ENCODE data around the gene DSTYK.
"Not testable (repeated sequence)": the region's sequence is repeated elsewhere in the genome, so short reads cannot be mapped to it uniquely, and the experiment has no call there.

DSTYK gene

DNA sequence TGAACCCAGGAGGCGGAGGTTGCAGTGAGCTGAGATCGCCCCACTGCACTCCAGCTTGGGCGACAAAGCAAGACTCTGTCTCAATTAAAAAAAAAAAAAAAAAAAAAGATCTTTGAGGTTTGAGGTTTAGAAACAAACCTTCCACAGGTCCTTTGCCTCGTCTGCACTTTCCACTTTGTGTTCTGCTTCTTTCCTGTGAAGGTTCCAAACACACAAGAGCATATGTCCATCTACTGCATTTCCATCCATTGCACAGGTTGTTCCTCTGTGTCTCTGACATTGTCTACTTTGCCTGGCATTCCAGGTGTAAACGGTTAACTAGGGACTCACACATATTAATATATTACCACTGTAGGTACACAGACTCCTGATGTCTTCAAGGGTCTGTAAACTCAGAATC, 40.1 kb downstream of the DSTYK start:
- no peak for DNase-seq

DNA sequence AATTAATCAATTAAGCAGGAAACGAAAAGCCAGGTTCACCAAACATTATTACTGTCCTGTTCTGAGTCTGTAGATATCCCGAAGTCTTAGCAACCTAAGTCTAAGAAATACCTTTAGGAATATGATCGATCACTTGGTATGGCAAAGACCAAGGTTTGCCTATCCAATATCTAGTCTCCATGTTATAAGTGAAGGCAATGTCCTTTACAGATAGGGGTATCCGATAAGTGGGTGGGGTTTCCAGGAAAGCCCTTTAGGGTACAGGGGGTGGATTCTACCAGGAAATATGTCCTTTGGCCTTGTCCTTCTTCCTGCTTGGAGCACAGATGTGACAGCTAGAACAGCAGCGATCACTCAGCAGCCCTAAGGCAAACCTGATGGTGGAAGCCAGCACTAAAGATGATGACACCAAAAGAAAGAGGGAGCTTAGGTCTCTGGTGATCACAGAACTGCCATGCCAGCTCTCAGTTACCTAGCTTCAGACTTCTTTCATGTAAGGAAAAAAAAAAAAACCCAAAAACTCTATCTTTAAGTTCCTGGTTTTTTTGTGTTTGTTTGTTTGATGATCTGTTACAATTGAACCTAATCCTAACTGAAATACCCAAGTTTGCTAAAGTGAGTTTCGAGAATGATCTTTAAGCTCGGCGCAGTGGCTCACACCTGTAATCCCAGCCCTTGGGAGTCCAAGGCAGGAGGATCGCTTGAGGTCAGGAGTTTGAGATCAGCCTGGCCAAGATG, 40.8 kb downstream of the DSTYK start:
- no peak for DNase-seq

DNA sequence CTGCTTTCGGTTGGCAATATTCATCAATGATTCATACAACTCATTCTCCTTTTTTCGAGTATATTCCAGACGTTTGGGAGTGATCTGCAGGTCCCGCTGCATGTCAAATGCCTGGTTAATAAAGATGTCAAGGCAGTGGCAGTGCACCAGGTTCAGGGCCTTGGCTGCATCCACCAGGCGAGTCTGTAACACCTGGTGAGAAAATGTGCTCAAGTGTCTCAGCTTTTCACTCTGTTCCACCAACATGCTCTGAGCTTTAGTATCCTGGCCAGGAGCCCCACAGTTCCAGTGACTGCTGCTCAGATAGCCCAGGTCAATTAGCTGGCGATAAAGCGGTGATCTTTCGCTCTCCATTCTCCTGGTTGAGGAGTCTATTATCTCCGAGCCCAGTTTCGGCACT, 42.3 kb downstream of the DSTYK start:
- no peak for DNase-seq

GRCh38 chr1:205168291-205168690, 43.2 kb downstream of the DSTYK start:
- DNase-seq, result no peak

DNA sequence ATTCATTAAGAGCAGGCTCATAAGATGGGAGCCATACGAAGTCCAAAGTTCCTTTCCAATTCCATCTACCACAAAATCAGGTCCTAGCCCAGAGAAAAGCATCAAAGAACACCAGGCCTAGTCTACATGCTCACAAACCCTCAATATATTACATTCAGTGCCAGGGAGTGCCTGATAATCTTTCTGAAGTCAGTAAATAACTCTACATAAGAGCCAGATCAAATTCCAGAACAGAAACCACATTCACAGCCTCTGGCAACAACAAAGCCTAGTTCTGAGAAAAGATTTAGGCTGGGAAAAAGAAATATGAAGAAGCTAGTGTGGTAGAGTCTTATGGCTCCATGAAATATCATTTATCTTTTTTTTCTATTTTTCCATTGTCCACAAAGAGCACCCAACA, 49.2 kb downstream of the DSTYK start:
- DNase-seq, result no peak

GRCh38 chr1:205161076-205161475, 50.4 kb downstream of the DSTYK start:
- no peak for DNase-seq

- DNase-seq, result no peak
Measured at GRCh38 chr1:205158048-205158616, 53.4 kb downstream of the DSTYK start.

DNA sequence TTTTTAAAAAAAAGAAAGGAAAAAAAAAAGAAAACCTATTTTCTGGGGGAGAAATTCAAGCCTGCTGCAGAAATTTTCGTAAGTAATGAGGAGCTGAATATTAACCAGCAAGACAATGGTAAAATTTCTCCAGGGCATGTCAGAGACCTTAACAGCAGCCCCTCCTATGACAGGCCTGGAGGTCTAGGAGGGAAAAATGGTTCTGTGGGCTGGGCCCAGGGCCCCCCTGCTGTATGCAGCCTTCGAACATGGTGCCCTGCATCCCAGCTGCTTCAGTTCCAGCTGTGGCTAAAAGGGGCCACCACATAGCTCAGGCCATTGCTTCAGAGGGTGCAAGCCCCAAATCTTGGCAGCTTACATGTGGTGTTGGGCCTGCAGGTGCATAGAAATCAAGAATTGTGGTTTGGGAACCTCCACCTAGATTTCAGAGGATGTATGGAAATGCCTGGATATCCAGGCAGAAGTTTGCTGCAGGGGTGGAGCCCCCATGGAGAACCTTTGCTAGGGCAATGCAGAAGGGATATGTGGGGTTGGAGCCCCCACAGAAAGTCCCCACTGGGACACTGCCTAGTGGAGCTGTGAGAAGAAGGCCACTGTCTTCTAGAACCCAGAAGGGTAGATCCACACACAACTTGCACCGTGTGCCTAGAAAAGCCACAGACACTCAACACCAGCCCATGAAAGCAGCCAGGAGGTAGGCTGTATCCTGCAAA, 55.7 kb downstream of the DSTYK start:
- not testable (repeated sequence) for DNase-seq

- no peak for DNase-seq
Measured at GRCh38 chr1:205152505-205152904, 59.0 kb downstream of the DSTYK start.

GRCh38 chr1:205150651-205151428, 60.7 kb downstream of the DSTYK start:
- no peak for DNase-seq

DNA sequence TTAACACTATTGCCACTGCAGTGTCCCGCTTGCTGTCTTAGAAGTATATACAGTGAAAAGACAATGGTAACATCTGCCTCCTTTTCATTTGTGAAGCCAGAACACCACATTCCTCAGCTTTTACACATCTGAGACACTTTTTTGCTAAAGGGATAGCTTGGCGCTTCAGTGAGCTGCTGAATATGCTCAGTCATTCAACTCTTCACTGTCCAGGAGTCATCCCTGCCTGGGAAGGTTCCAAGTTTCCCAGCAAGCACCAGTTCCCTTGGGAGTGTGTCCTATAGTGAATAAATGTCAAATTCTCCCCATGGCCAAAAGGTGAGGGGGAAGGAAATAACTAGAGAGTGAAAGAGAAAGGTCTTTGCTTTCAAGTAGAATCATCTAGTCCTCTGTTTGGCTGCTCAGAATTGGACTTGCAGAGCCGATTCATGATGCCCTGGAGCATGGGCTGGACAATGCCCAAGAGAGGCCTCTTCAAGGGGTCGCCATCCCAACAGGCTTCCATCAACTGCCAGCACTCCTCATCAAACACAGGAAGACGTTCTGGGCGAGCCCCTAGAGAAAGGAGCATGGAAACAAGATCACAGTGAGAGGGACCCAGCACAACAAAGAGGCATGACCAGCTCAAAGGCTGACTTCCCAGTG, 64.2 kb downstream of the DSTYK start:
- DNase-seq, result no peak

DNA sequence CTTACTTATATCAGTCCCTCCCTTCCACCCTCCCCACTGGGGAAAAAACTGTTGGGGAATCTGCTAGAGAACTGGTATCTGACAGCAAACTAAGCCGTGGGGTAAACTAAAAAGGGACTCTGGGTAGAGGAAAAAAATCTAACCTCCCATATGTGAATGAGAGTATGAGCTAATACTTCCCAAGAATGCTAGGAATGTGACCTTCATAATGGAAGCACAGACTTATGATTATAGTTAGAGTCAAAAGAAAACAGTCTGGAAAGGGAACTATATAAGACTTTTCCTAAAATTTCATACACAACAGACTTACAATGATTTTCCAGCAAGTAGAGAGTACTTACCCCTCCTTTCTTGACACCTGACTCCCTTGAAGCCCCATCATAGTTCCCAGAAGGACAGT, 66.8 kb downstream of the DSTYK start:
- DNase-seq, result no peak

DNA sequence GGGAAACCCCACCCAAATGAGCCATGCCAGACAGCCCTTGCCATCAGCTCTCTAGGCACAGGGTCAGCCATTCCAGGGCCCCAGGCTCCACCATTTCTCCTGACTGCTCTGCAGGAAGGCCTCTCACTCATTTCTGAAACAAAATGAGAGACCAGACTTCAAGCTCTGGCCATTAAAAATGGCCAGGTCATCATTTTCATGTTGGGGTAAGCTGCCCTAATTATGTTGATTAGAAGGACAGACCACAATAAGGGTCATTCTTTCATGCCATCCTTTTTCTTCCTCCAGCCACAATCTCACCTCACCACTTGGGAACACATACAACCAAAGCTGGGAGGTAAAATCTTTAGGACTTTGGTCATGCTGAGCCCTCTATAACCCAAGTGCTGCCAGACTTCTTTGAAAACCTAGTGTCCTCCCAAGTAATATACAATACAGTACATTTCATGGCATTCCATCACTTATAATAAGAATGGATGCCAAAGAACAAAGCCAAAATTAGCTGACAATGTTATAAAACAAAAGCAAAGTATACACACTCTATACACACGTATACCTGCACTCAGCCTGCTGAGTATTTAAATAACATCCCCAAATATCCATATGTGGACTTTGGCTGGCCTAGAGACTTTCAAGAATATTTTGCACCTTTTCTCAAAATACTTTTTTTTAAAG, 67.3 kb downstream of the DSTYK start:
- no peak for DNase-seq

DNA sequence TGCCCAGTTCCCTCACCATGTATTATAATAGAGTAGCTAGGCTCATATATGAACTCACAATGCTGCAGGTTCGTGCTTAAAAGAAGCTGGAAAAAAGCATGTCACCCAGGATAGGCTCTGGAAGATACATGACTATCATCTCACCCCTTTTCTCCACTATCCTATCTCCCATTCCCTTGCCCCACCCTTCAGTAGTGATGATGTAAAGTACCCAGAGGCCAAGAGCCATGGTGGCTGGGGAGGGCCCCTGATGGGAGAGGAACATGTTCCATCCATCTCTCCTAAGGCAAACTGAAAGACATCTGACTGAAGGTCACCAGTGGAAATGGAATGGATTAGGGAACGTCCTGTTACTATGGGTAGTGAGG, 69.4 kb downstream of the DSTYK start:
- no peak for DNase-seq

GRCh38 chr1:205141236-205142101, 70.0 kb downstream of the DSTYK start:
- peak; percentile 42 for DNase-seq

DNA sequence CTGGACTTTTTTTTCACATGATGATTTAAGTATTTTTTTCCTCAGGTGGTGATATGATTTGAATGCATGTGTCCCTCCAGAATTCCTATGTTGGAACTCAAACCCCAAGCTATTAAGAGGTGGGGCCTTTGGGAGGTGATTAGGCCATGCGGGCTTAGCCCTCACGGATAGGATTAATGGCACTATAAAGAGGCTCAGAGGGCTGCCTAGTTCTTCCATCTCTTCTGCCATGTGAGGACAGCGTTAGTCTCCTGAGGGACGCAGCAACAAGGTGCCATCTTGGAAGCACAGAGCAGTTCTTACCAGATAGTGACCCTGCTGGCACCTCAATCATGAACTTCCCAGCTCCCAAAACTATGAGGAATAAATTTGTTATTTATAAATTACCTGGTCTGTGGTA, 71.4 kb downstream of the DSTYK start:
- no peak for DNase-seq

- no peak for DNase-seq
Measured at GRCh38 chr1:205137901-205138300, 73.6 kb downstream of the DSTYK start.

GRCh38 chr1:205133287-205133686, 78.2 kb downstream of the DSTYK start:
- no peak for DNase-seq

GRCh38 chr1:205129447-205130029, 82.0 kb downstream of the DSTYK start:
- DNase-seq, result no peak

DNA sequence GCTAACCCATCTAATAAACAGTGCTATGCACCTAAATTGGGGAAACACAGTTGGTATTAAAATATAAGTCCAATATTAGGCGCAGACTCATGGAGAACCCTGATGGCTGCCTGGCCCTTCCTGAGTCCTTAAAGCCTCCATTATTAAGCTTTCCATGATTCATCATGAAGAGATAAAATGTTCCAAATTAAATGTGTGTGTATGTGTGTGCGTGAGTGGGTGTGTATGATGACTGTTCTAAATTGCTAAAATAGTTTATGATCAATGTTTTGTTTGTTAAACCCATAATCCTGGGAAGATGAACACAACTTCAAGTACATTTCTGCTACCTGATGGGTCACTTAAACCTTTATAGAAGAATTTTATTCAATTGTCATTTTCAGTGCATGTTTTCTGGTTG, 83.5 kb downstream of the DSTYK start:
- DNase-seq, result no peak

DNA sequence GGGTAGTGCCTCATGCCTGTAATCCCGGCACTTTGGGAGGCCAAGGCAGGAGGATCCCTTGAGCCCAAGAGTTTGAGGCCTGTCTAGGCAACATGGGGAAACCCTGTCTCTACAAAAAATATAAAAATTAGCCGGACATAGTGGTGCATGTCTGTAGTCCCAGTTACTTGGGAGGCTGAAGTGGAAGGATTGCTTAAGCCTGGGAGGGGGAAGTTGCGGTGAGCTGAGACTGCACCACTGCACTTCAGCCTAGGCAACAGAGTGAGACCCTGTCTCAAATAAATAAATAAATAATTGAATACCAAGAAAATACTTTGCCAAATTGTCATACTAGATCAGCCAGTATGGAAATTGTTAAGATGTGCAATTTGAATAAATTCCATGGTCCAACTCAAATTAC, 83.9 kb downstream of the DSTYK start:
- DNase-seq, result peak; percentile 32

Measured in GF-D8 (cell line).